Fibroblast of pulmonary artery (primary cell): ENCODE results near the gene GAMT.

ENCODE experiments used
- DNase-seq: peaks from one replicate; pipeline ENCODE4 v3.0.0-alpha.2; 2010; ENCODE audit warnings: low read depth
- H3K4me3 ChIP-seq: replicated peaks from 2 replicates; pipeline ENCODE4 v1.5.1; 2011; ENCODE audit warnings: low read depth, mild to moderate bottlenecking, control low read depth, low read length, moderate library complexity
- TF ChIP-seq, protein P1 (sequence below): IDR thresholded peaks from 2 replicates; pipeline ENCODE4 v1.5.1; 2011; ENCODE audit warnings: mild to moderate bottlenecking, control low read depth, low read length, inconsistent platforms; ENCODE audit errors: missing control alignments

GAMT gene

DNA sequence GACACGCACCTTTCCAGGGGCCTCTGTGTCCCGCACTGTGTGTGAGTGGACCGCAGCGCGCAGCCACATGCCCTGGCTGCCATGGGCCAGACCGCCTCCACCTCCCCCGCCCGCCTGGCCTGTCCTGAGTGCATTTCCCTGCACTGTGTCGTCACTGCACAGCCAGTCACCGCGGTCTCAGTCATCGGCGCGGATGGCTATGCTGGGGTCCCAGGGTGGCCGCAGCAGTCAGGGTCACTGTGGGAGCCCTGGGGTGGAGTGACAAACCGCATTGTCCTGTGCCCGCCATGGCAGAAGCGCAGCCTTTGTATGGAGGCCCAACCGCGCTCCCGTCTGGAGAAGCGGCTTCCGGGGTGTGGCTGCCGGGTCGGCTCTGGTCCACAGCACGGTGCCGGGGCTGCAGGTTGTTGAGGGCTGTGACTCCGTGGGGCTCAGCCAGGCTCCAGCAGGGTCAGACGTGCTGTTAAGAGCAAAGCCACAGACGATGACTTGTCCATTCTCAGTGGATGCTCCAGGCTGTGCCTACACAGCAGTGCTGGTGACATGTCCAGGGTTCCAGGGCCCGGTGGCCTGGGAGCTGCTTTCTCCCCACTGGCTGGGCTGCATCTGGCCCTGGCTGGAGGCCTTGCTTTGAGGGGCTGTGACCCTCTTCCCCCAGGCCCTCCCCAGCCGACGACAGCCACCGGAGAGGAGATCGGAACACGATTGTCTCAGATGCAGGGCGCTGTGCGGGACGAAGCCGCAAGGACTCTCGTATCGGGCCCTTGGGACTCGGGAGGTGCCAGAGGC is 24.0 kb downstream of the GAMT start:
- DNase-seq = no peak
- TF ChIP-seq, protein P1, sequence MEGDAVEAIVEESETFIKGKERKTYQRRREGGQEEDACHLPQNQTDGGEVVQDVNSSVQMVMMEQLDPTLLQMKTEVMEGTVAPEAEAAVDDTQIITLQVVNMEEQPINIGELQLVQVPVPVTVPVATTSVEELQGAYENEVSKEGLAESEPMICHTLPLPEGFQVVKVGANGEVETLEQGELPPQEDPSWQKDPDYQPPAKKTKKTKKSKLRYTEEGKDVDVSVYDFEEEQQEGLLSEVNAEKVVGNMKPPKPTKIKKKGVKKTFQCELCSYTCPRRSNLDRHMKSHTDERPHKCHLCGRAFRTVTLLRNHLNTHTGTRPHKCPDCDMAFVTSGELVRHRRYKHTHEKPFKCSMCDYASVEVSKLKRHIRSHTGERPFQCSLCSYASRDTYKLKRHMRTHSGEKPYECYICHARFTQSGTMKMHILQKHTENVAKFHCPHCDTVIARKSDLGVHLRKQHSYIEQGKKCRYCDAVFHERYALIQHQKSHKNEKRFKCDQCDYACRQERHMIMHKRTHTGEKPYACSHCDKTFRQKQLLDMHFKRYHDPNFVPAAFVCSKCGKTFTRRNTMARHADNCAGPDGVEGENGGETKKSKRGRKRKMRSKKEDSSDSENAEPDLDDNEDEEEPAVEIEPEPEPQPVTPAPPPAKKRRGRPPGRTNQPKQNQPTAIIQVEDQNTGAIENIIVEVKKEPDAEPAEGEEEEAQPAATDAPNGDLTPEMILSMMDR = no peak
- H3K4me3 ChIP-seq = no peak overlapping the region

DNA sequence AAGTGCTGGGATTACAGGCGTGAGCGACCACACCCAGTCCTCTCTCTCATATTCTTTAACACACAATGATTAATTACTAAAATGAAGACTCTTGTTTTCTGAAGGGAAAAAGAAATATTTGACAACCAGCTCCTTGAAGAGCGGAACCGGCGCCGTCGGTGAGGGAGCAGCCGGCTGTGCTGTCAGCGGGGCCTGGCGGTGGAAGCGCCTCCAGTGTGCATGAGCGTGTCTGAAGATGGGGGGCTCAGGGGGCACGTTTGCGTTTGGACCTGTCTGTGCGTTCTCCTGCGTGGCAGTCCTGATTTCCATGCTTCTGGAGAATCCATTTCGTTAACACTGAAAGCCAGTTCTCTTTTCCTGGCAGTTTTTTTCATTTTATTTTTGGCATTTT is 24.9 kb downstream of the GAMT start:
- TF ChIP-seq, protein P1 = no peak
- no peak overlapping the region for H3K4me3 ChIP-seq
- DNase-seq = no peak

DNA sequence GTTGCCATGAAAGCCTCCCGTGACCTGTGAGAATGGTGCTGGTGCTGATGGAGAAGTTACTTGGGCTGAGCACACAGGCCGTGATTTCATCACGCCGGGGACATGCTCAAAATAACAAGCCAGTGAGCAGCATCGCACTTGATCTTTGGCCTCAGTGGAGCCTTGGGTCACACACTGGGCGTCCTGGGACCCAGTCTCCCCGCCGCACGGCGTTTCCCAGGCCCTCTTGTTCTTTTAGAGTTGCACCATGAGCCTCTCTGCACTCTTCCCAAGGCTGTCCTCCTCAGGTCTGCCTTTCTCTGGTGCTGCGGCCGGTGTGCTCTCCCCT is 27.1 kb downstream of the GAMT start:
- TF ChIP-seq, protein P1 = no peak
- DNase-seq = no peak
- no peak overlapping the region for H3K4me3 ChIP-seq

DNA sequence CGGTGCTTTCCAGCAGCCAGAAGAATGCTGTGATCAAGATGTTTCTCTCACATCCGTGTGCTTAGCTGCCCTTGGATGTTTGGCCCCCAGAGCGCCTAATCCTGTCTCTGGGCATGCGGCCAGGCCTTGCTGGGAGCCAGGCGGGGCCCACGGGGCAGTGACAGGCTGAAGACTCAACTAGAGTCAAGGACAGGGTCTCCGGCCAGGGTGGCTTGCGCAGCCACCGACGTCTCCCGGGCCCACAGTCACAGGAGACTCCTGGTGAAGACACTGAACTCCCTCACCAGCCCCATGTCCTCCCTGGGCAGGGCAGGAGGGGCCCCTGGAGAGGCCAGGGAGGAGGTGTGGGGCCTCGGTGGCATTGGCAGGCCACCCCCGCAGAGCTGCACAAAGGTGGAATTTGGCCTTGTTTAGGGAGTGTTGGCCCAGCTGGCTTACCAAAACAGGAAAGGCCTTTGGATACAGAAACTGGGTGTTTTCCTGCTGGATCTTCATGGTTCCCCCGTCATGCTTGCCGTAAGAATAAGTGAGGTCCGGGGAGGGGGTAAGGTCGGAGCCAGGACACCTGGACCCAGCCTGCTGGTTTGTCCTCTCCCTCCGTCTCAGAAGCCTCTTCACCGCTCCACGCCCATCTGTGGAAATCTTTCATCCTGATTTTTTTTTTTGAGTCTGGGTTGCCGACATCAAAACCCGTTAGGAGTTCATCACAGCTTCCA is 27.6 kb downstream of the GAMT start:
- TF ChIP-seq, protein P1 = no peak
- DNase-seq = peak; percentile 19
- no peak overlapping the region for H3K4me3 ChIP-seq

DNA sequence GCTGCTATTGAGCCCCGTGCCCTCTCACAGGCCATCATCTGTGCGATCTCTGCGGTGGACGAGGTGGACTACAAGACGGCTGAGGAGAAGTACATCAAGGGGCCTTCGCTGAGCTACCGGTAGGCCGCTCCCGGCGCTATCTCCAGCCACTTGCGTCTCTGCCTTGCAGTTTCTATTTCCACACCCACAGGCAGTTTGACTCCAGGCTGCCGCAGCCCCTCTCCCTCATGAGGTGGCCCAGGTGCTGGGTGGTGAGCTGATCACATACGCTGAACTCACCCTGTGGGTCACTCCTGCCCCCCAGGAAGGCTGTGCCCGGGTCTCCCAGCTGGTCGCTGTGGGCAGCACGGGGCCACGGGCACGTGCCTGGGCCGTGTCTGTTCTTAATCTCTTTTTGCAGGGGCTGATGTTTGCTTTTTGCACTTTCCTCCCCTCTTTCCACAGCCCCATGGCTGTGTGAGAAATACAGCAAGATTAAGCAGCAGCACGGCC is 28.3 kb downstream of the GAMT start:
- no peak for DNase-seq

DNA sequence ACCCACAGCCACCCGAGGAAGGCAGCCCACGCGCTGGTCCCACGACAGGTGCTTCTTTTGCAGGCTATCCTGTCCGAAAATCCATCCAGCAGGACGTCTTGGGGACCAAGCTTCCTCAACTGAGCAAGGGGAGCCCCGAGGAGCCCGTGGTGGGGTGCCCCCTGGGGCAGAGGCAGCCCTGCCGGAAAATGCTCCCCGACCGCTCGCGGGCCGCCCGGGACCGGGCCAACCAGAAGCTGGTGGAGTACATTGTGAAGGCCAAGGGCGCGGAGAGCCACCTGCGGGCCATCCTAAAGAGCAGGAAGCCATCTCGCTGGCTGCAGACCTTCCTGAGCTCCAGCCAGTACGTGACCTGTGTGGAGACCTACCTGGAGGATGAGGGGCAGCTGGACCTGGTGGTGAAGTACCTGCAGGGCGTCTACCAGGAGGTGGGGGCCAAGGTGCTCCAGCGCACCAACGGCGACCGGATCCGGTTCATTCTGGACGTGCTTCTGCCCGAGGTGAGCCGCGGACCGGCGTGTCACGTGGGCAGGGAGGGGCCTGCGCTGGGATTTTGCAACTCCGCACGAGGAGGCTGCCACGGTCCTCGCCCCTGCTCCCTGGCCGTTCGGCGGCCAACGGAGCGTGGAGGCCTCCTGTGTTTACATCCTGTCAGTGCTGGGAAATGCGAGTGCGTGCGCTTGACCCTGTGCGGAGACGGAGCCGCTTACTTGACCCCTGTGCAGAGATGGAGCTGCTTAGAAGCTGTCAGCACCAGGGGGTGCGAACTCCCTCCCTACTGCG is 30.6 kb downstream of the GAMT start:
- DNase-seq = no peak
- H3K4me3 ChIP-seq = no peak overlapping the region
- TF ChIP-seq, protein P1 = no peak

More for the DNA sequence above, 28.3 kb downstream of the GAMT start:
- TF ChIP-seq, protein P1 = no peak
- no peak overlapping the region for H3K4me3 ChIP-seq
